Amniotic stem cell (primary cell): Measurements from ENCODE around the gene SCGB3A1.

Experiments used
- DNase-seq: peaks from one replicate; lab custom pipeline; 2025; lab: John Stamatoyannopoulos, UW

SCGB3A1 gene

GRCh38 chr5:180586870-180587269, 4.4 kb downstream of the SCGB3A1 start:
- no peak for DNase-seq

- DNase-seq: no peak
Observed at GRCh38 chr5:180586204-180586603, 5.1 kb downstream of the SCGB3A1 start.

DNA sequence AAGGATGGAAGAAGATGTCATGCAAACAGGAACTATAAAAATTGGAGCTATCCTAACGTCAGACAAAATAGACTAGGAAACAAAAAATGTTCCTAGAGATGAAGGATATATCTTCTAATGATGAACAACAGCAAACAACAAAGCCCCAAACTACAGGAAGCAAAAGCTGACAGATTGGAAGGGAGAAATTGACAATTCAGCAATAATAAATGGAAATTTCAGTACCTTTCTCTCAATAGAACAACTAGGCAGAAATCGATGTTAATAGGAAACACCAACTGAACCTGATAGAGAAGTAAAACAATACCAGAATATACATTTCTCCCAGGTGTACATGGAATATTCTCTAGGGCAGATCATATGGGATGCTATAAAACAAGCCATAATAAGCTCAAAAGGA, 7.6 kb downstream of the SCGB3A1 start:
- DNase-seq: no peak

DNA sequence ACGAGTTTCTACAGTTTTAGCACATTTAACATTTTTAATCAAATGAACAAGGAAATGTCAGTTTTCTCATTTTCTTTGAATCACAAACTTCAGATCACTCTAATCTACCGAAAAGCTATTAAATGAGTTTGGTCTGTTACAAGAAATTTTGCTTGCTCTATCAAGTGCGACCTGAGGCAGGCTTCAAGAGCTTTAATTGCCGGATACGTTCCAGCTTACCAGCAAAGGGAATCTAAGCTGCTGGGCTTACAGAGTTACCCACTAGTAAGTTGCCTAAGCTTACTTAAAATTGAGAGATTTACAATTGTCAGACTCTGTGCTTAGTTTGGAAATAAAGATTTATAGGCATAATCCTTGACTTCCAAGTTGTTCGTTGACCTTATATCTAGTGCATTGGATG, 10.6 kb downstream of the SCGB3A1 start:
- DNase-seq: no peak

DNA sequence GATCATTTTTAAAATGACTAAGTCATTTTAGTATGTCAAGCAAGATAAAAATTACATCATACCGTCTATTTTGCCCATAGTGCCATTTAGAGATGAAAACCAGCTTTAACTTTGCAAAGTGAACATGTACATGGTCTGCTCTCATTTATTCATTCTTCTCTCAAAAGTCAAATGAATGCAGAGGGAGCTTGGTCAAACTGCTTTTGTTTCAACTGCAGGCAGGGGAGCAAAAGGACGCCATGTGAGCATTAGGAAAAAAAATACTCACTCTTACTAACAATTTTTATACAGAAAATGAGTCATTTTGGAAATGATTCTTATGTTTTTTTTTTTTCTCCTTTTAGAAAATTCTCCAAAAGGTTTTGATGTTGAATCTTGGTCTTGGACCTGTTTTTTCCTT, 15.7 kb downstream of the SCGB3A1 start:
- no peak for DNase-seq

DNA sequence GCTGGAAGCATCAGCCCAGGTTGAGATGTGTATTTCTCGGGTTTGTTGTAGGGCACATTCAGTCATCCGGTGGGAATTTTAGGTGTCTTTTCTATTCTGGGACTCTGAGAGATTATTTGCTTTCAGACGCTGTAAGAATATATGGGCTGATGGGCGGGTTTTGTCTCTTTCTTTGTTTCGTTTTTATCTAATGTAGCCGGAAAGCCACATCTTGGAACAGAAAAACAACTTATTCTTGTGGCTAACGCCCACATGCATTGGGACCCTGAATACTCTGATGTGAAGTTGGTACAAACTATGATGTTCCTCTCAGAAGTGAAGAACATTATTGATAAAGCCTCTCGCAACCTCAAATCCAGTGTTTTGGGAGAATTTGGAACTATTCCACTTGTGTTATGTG, 22.4 kb downstream of the SCGB3A1 start:
- no peak for DNase-seq

- DNase-seq: no peak
Observed at GRCh38 chr5:180563994-180564393, 27.3 kb downstream of the SCGB3A1 start.

DNA sequence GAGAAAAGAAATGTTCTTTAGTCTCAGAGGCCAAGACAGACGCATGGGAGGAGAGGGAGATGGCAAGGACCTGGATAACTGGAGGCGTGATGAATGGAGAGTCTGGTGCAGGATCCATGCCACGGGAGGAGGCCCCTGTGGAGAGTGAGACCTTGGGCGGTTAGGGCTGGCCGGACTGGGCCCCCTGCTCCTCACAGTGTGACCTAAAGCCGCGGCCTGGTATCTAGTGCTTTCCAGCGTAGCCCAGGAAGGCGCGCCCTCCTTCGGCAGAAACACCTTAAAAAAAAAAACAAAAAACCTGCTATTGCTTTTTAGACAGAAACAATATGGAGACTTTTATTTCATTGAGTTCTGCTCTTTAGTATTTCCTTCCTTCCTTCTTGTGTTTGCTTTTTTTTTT, 33.1 kb downstream of the SCGB3A1 start:
- DNase-seq: no peak

DNA sequence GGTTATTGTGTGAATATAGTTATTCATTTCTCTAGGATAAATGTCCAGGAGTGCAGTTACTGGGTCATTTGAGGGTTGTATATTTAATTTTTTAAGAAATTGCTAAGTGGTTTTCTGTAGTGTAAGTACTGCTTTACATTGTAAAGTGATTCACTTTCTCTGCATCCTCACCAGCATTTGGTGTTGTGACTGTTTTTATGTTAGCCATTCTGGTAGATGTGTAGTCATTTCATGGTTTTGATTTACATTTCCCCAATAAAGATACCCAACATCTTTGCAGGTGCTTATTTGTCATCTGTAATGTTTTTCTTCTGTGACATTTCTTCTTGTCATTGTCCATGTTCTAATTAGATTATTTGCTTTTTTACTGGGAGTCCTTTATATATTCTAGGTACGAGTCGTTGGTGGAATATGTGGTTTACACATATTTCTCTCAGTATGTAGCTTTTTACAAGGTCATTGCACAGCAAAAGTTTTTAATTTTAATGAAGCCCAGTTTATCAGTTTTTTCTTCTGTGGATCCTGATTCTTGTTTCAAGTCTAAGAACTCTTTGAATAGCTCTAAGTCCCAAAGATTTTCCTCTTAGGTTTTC, 34.0 kb downstream of the SCGB3A1 start:
- DNase-seq: no peak

- DNase-seq: no peak
Observed at GRCh38 chr5:180555168-180555921, 36.0 kb downstream of the SCGB3A1 start.

DNA sequence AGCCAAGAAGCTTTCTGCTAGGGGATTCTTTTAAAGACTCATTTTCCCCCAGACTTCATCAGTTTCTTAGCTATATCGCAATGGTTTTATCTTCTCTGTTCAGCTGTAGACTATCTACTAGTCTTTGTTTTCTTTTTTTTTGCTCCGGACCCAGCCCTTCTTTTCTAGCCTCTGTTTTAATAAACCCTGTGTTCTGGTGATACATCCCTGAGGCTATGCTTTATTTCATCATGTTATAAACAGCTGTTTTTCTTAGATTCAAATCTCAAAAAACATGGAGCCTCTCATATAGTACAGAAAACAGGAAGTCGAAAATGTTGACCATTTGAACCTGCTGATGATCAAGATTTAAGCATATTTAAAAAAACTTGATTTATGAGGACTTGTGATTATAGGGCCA, 37.8 kb downstream of the SCGB3A1 start:
- DNase-seq: no peak

DNA sequence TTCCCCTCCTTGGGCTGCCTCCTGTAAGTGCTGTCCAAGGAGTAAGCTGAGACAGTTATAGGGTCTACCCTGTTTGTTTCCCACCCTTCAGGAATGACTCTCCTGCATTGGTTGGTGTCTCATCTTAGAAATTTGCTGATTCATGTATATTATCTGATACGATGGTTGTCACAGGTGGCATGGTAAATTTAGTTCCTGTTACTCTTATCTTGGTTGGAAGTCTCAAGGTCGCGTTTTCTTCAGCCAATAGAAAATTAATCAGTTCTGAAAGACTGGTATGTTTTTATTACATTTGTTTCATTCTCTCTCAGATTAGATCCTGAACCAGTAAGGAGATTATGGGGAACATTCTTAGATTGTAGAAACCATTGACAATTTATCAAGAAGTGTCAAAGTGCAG, 42.7 kb downstream of the SCGB3A1 start:
- DNase-seq: no peak

DNA sequence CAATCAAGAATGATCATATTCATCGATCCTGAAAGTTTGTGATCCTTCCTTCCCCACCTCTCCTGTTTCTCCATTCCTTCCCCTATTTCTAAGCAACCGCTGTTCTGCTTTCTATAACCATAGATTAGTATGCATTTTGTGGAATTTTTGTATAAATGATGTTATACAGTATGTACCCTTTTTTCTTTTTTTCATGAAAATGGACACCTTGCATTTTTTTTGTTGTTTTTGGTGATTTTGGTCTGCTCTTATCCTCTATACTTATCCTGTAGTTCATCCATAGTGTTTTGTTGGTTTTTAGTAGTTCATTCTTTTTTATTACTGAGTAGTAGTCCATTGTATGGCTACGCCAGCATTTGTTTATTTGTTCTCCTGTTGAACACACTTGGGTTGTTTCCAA, 46.1 kb downstream of the SCGB3A1 start:
- DNase-seq: no peak

GRCh38 chr5:180541710-180542109, 49.6 kb downstream of the SCGB3A1 start:
- no peak for DNase-seq
